ENCODE measurements around the gene USP22. TPM values are rescaled to one million over a fixed set of nuclear protein-coding genes. Genes with fewer than 3 reads are reported as not detected.

The USP22 gene
- total and polyA plus RNA-seq, 2 donors (not counting 1 experiment from before 2014, with no cell fraction given) = 235 TPM

- Histone ChIP-seq H3K4me3 (replicated peaks in 1 of 4; ENCODE audit: control extremely low read depth in 1 of 4, insufficient read depth in 1 of 4, low read depth in 3 of 4, low read length in 4 of 4) (no peak overlapping the region), H3K4me1 (ENCODE audit: control insufficient read depth, extremely low read depth, insufficient read depth, low read length) (peaks cover 6% of the 10 kb centered on the region), H3K79me2 (ENCODE audit: control insufficient read depth, insufficient read depth, low read length) (peaks cover 27% of the 10 kb centered on the region), H3K4me2 (ENCODE audit: extremely low read depth, insufficient read depth, low read length) (no peak overlapping the region), H3K36me3 (ENCODE audit: control insufficient read depth, insufficient read depth, low read length) (peaks cover 44% of the 10 kb centered on the region), H3K9me3 (ENCODE audit: control insufficient read depth, insufficient read depth, low read depth, low read length) (no peaks in the 10 kb centered on the region), H2AFZ (ENCODE audit: low read length) (no peak overlapping the region), H3K27me3 (ENCODE audit: control insufficient read depth, insufficient read depth, low read length) (no peaks in the 10 kb centered on the region), H3K27ac (ENCODE audit: insufficient read depth, low read length) (no peak overlapping the region), H4K20me1 (ENCODE audit: control insufficient read depth, extremely low read depth, insufficient read depth, low read length) (no peaks in the 10 kb centered on the region), H3K9ac (ENCODE audit: insufficient read depth, low read length) (no peak overlapping the region)
- DNase-seq (ENCODE audit: low read depth in 2 of 2) = no peak
- no peak for TF ChIP-seq EZH2 (IDR thresholded peaks at IDR 0.05; ENCODE audit: low read length, missing control alignments)
- TF ChIP-seq, protein P1, sequence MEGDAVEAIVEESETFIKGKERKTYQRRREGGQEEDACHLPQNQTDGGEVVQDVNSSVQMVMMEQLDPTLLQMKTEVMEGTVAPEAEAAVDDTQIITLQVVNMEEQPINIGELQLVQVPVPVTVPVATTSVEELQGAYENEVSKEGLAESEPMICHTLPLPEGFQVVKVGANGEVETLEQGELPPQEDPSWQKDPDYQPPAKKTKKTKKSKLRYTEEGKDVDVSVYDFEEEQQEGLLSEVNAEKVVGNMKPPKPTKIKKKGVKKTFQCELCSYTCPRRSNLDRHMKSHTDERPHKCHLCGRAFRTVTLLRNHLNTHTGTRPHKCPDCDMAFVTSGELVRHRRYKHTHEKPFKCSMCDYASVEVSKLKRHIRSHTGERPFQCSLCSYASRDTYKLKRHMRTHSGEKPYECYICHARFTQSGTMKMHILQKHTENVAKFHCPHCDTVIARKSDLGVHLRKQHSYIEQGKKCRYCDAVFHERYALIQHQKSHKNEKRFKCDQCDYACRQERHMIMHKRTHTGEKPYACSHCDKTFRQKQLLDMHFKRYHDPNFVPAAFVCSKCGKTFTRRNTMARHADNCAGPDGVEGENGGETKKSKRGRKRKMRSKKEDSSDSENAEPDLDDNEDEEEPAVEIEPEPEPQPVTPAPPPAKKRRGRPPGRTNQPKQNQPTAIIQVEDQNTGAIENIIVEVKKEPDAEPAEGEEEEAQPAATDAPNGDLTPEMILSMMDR (conservative IDR thresholded peaks at IDR 0.05 in 1 of 2, IDR thresholded peaks at IDR 0.05 in 1 of 2; ENCODE audit: low read depth in 1 of 2, low read length in 2 of 2) = no peak
Observed at GRCh38 chr17:21005367-21005766, 37.4 kb downstream of the USP22 start.

GRCh38 chr17:21004016-21004930 is 38.5 kb downstream of the USP22 start:
- H4K20me1 ChIP-seq (ENCODE audit: control insufficient read depth, extremely low read depth, insufficient read depth, low read length) = no peaks in the 10 kb centered on the region
- H3K36me3 ChIP-seq (ENCODE audit: control insufficient read depth, insufficient read depth, low read length) = peaks cover 47% of the 10 kb centered on the region
- H3K4me2 ChIP-seq (ENCODE audit: extremely low read depth, insufficient read depth, low read length) = no peak overlapping the region
- H3K27ac ChIP-seq (ENCODE audit: insufficient read depth, low read length) = no peak overlapping the region
- no peak overlapping the region for H2AFZ ChIP-seq (ENCODE audit: low read length)
- H3K4me1 ChIP-seq (ENCODE audit: control insufficient read depth, extremely low read depth, insufficient read depth, low read length) = peaks cover 12% of the 10 kb centered on the region
- H3K27me3 ChIP-seq (ENCODE audit: control insufficient read depth, insufficient read depth, low read length) = no peaks in the 10 kb centered on the region
- DNase-seq (ENCODE audit: low read depth in 2 of 2) = peak in 1 of 2 donors; percentile 14
- H3K79me2 ChIP-seq (ENCODE audit: control insufficient read depth, insufficient read depth, low read length) = peaks cover 33% of the 10 kb centered on the region
- no peak overlapping the region for H3K9ac ChIP-seq (ENCODE audit: insufficient read depth, low read length)
- no peaks in the 10 kb centered on the region for H3K9me3 ChIP-seq (ENCODE audit: control insufficient read depth, insufficient read depth, low read depth, low read length)
- TF ChIP-seq, protein P1 (conservative IDR thresholded peaks at IDR 0.05 in 1 of 2, IDR thresholded peaks at IDR 0.05 in 1 of 2; ENCODE audit: low read depth in 1 of 2, low read length in 2 of 2) = no peak
- TF ChIP-seq EZH2 (IDR thresholded peaks at IDR 0.05; ENCODE audit: low read length, missing control alignments) = no peak
- H3K4me3 ChIP-seq (replicated peaks in 1 of 4; ENCODE audit: control extremely low read depth in 1 of 4, insufficient read depth in 1 of 4, low read depth in 3 of 4, low read length in 4 of 4) = no peak overlapping the region

DNA sequence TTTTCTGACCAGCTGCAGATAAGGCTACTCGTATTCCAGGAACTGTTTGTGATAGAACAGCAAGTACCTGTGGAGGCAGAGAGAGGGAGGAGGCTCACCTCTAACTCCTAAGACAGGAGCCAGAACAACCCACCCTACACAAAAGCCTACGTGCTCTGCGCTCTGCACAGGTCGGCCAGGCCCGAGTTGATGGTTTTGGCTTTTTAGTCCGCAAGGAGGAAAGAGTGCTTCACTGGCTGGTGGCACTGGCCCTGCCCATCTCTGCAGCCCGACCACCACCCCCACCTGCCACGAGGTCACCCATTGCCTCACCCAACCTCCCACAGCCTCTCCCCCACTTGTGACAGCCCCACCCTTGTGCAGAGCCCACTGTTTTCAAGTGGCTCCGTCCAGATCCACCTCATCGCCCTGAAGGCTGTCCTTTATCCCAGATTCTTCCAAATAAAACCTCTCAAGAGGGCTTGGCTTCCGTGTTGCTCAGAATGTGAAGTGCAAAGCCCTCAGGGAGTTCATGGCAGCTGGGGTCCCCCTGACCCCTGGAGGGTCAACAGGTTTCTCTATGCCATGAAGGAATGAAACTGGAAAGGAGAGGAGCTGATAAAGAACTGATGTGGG is 39.7 kb downstream of the USP22 start:
- Histone ChIP-seq H3K27me3 (ENCODE audit: control insufficient read depth, insufficient read depth, low read length) (no peaks in the 10 kb centered on the region), H3K4me1 (ENCODE audit: control insufficient read depth, extremely low read depth, insufficient read depth, low read length) (peaks cover 17% of the 10 kb centered on the region), H3K9ac (ENCODE audit: insufficient read depth, low read length) (no peak overlapping the region), H2AFZ (ENCODE audit: low read length) (no peak overlapping the region), H3K4me2 (ENCODE audit: extremely low read depth, insufficient read depth, low read length) (no peak overlapping the region), H3K27ac (ENCODE audit: insufficient read depth, low read length) (no peak overlapping the region), H3K4me3 (replicated peaks in 1 of 4; ENCODE audit: control extremely low read depth in 1 of 4, insufficient read depth in 1 of 4, low read depth in 3 of 4, low read length in 4 of 4) (no peak overlapping the region), H3K79me2 (ENCODE audit: control insufficient read depth, insufficient read depth, low read length) (peaks cover 30% of the 10 kb centered on the region), H4K20me1 (ENCODE audit: control insufficient read depth, extremely low read depth, insufficient read depth, low read length) (no peaks in the 10 kb centered on the region), H3K9me3 (ENCODE audit: control insufficient read depth, insufficient read depth, low read depth, low read length) (no peaks in the 10 kb centered on the region), H3K36me3 (ENCODE audit: control insufficient read depth, insufficient read depth, low read length) (peaks cover 43% of the 10 kb centered on the region)
- DNase-seq (ENCODE audit: low read depth in 2 of 2) = no peak
- no peak for TF ChIP-seq EZH2 (IDR thresholded peaks at IDR 0.05; ENCODE audit: low read length, missing control alignments)
- TF ChIP-seq, protein P1 (conservative IDR thresholded peaks at IDR 0.05 in 1 of 2, IDR thresholded peaks at IDR 0.05 in 1 of 2; ENCODE audit: low read depth in 1 of 2, low read length in 2 of 2) = no peak
